T1000 (cell line): ENCODE measurements around the gene PPM1F.
"Not testable (repeated sequence)": the region's sequence is repeated elsewhere in the genome, so short reads cannot be mapped to it uniquely, and the experiment has no call there.

Experiments
- DNase-seq: peaks from one replicate; lab custom pipeline; 2025; ENCODE audit warnings: mixed read lengths; lab: John Stamatoyannopoulos, UW

PPM1F gene

GRCh38 chr22:21940521-21940920 is 12.1 kb downstream of the PPM1F start:
- DNase-seq = no peak

DNA sequence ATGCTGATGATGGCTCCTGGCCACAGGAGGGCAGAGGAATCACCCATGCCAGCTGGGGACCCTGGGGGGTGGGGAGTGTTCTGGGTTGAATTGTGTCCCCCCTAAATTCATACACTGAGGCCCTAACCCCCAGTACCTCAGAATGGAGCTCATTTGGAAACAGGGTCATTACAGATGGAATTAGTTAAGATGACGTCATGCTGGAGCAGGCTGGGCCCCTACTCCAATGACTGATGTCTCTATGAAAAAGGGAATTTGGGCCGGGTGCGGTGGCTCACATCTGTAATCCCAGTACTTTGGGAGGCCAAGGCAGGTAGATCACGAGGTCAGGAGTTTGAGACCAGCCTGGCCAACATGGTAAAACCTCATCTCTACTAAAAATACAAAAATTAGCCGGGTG is 12.7 kb downstream of the PPM1F start:
- DNase-seq = not testable (repeated sequence)

GRCh38 chr22:21939461-21939913 is 13.2 kb downstream of the PPM1F start:
- no peak for DNase-seq

DNA sequence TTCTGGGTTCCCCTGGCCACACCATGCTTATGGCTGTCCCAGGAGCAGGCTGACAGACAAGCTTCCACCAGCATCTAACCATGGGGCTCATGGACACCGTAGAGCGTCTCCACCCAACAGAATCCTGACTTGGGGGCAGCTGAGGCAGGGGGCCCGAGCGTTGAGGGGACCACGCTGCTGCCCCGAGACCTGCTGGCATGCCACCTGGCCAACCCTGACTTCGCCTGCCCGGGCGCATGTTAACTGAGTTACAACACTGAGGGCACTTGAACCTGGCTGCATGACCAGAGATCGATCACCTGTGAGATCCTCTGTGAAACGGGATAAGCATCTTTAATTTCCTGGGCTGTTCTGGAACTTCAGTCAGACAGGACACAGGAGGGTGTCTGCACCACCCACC is 13.7 kb downstream of the PPM1F start:
- no peak for DNase-seq

GRCh38 chr22:21938071-21938822 is 14.4 kb downstream of the PPM1F start:
- DNase-seq = peak; percentile 78

- DNase-seq = peak; percentile 46
These were observed 14.9 kb downstream of the PPM1F start for GRCh38 chr22:21937821-21938070.

GRCh38 chr22:21937041-21937820 is 15.4 kb downstream of the PPM1F start:
- DNase-seq = no peak

DNA sequence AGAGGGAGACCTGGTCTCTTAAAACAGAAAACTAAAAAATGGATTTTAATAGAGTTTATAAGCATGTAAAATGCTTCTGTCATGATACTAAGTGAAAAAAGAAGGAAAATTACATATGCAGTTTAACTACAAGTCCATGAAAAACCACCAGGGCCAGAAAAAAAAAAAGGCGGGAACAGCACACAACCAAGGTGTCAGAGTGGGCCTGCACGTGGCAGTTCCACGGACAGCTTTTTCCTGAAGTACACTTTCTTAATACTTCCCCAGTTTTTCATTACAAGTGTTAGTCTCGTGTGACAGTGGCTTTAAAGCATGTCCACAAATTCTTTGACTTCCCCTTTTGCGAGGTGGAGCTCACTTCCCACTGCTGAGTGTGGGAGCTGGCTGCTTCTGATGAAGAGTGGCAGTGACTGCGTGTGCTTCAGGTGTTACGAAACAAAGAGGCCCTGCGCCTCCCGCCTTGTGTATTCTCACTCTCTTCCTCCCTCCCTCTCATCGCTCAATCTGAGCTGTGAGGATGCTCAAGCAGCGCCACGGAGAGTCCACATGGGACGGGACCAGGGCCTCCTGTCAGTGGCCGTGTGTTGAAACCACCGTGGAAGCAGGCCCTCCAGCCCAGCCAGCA is 16.4 kb downstream of the PPM1F start:
- DNase-seq = no peak

DNA sequence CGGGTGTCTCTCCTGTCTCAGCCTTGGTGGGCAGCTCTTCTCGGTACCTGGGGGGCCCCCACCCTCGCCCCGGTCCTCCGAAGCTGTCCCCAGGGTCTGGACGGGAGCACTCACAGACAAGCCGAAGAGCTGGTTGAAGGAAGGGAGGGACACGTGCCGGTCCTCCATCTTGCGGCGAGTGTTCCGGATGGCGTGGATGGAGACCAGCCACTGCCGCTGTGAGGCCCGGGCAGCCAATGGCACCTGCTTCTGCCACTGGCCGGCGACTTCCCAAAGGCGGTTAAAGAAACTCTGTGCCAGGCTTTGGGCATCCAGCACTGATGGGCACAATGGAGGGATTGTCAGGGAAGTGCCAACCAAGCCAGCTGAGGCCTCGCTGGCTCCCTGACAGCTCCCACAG is 18.7 kb downstream of the PPM1F start:
- no peak for DNase-seq

- DNase-seq = no peak
These were observed 19.2 kb downstream of the PPM1F start for GRCh38 chr22:21933413-21933812.

GRCh38 chr22:21932347-21932746 is 20.3 kb downstream of the PPM1F start:
- DNase-seq = no peak

DNA sequence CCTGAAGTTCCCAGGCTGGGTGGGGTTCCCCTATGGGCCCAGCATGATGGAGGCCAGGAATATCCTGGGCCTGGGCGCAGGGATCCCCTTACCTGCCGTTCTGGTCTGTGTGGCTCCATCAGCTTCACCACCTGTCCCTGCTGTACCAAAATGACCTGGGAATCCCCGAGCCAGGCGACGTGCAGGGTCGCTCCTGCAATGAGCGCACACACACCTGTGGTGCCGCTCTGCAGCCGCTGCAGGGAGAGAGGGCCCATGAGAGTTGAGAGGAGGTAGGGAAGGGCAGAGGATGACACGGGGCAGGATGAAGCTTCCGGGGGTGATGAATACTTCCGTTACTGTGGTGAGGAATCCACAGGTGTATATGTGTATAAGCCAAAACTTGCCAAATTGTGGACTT is 21.6 kb downstream of the PPM1F start:
- DNase-seq = no peak

DNA sequence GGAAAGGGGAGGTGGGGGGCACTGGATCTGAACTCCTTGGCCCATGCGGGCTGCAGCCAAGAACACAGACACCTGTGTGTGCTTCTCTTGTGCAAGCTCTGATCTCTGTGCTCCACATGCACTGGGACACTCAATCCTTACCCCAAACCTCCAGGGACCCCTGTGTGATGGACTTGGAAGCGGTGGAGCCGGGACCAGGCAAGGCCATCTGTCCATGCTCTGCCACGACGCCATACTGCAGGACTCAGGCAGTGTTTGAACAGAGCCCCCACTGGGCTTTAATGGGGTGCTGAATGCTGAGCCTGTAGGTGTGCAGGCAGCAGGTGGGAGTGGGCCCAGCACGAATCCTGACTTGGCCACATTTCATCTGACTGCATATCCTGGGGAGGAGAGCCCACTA is 23.4 kb downstream of the PPM1F start:
- no peak for DNase-seq

- no peak for DNase-seq
These were observed 24.6 kb downstream of the PPM1F start for GRCh38 chr22:21928048-21928447.

- DNase-seq = no peak
These were observed 25.3 kb downstream of the PPM1F start for GRCh38 chr22:21927174-21927823.

DNA sequence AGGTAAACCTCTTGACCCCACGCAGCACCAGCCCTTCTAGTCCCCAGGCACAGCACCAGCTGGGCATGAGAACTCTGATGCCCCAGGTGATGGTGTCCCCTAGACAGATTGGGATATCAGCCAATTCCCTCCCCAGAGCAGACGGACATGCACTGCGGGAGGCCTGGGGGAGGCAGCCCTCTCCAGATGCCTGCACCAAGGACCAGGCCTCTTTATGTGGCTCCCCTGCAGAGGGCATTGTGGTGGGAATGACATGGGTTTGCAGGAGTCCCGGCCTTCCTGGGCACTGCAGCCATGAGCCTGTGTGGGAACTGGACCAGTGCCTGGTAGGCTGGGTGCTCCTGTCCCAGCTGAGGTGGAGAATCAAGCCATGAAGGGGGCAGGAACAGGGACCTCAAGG is 25.9 kb downstream of the PPM1F start:
- no peak for DNase-seq

GRCh38 chr22:21923163-21923561 is 29.5 kb downstream of the PPM1F start:
- DNase-seq = no peak

GRCh38 chr22:21922370-21923162 is 30.1 kb downstream of the PPM1F start:
- DNase-seq = no peak

DNA sequence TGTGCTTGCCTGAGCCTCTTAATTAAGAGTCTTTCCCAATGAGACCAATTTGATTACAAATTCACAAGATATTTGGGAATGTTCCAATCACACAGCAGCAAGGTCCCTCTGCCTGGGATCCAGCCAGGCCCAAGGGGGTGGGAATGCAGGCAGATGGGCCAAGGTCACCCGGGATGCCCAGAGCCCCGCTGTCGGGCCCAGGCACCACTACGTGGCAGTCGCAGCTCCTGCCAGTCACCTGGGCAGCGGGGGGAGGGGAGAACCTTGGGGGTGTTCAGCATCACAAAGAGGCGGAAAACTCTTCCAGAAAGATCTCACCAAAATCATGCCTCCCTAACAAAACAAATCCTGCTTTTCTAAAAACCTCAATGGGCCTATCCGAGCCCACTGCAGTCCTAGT is 30.9 kb downstream of the PPM1F start:
- DNase-seq = no peak

- no peak for DNase-seq
These were observed 31.4 kb downstream of the PPM1F start for GRCh38 chr22:21921184-21921721.

- no peak for DNase-seq
These were observed 32.1 kb downstream of the PPM1F start for GRCh38 chr22:21920341-21921183.
